Activated CD8-positive, alpha-beta memory T cell treated with anti-CD3 and anti-CD28 coated beads, Interleukin-2, amount 50 U/mL, for 4 hours (primary cell): ENCODE data around the gene EYS.
"Not testable (repeated sequence)": the region's sequence is repeated elsewhere in the genome, so short reads cannot be mapped to it uniquely, and the experiment has no call there.

ENCODE experiments used
- DNase-seq: peaks from one replicate; pipeline ENCODE4 v3.0.0-alpha.2; 2020

EYS gene

GRCh38 chr6:63800386-63800785, 1906.6 kb downstream of the EYS start:
- not testable (repeated sequence) for DNase-seq

GRCh38 chr6:63799813-63800212, 1907.2 kb downstream of the EYS start:
- DNase-seq: no peak

GRCh38 chr6:63799313-63799712, 1907.7 kb downstream of the EYS start:
- DNase-seq: no peak

- DNase-seq: no peak
Measured at GRCh38 chr6:63798378-63798777, 1908.6 kb downstream of the EYS start.

- DNase-seq: no peak
Measured at GRCh38 chr6:63797721-63798120, 1909.3 kb downstream of the EYS start.

- DNase-seq: no peak
Measured at GRCh38 chr6:63795826-63796225, 1911.2 kb downstream of the EYS start.

GRCh38 chr6:63795006-63795405, 1912.0 kb downstream of the EYS start:
- no peak for DNase-seq

GRCh38 chr6:63793465-63794137, 1913.4 kb downstream of the EYS start:
- no peak for DNase-seq

GRCh38 chr6:63792736-63793464, 1914.1 kb downstream of the EYS start:
- DNase-seq: no peak

- DNase-seq: no peak
Measured at GRCh38 chr6:63790334-63790733, 1916.7 kb downstream of the EYS start.

- DNase-seq: no peak
Measured at GRCh38 chr6:63789699-63790098, 1917.3 kb downstream of the EYS start.

GRCh38 chr6:63788569-63788968, 1918.5 kb downstream of the EYS start:
- DNase-seq: no peak

GRCh38 chr6:63787021-63787420, 1920.0 kb downstream of the EYS start:
- no peak for DNase-seq

- DNase-seq: no peak
Measured at GRCh38 chr6:63785006-63785405, 1922.0 kb downstream of the EYS start.

GRCh38 chr6:63783096-63783495, 1923.9 kb downstream of the EYS start:
- no peak for DNase-seq

- no peak for DNase-seq
Measured at GRCh38 chr6:63774961-63775360, 1932.1 kb downstream of the EYS start.

- DNase-seq: no peak
Measured at GRCh38 chr6:63773200-63773599, 1933.8 kb downstream of the EYS start.

GRCh38 chr6:63765828-63766227, 1941.2 kb downstream of the EYS start:
- no peak for DNase-seq

GRCh38 chr6:63764318-63764916, 1942.6 kb downstream of the EYS start:
- no peak for DNase-seq

- DNase-seq: no peak
Measured at GRCh38 chr6:63760199-63760598, 1946.8 kb downstream of the EYS start.

GRCh38 chr6:63759605-63760105, 1947.4 kb downstream of the EYS start:
- no peak for DNase-seq

GRCh38 chr6:63757826-63758225, 1949.2 kb downstream of the EYS start:
- DNase-seq: no peak

GRCh38 chr6:63757275-63757674, 1949.8 kb downstream of the EYS start:
- DNase-seq: not testable (repeated sequence)

GRCh38 chr6:63750400-63750799, 1956.6 kb downstream of the EYS start:
- no peak for DNase-seq
